ENCODE results near the gene TPCN1.

The TPCN1 gene

DNA sequence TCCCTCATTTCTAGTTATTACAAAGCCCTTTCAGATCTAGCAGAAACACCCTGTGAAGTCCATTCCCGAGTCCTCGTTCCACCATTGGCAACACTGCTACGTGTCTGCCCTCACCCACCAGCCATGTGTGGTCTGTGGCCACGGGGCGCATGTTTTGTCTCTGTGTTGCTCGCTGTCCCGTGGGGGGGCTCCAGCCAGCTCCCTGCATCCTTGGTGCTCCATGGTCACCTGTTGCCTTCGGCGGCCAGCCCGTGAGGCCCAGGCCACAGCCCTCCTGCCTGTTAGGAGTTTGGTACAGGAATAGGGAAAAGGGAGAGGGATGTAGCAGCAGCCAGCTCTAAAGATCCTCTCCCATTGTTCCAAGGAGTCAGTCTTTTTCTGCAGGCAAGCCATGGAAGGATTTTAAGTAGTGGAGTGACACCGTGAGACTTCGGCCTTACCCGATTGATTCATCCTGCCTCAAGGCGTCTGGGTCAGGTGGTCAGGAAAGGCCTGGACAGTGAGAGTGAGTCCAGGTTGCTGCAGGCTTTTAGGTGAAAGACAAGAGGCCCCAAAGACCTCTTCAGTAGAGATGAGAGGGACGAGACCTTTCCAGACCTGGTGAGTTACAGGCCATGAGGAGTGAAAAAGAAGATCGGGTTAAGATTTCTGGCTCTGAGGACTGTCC, 30.3 kb downstream of the TPCN1 start:
- DNase-seq (ENCODE audit: low read depth): no peak
- TF ChIP-seq, protein P1, sequence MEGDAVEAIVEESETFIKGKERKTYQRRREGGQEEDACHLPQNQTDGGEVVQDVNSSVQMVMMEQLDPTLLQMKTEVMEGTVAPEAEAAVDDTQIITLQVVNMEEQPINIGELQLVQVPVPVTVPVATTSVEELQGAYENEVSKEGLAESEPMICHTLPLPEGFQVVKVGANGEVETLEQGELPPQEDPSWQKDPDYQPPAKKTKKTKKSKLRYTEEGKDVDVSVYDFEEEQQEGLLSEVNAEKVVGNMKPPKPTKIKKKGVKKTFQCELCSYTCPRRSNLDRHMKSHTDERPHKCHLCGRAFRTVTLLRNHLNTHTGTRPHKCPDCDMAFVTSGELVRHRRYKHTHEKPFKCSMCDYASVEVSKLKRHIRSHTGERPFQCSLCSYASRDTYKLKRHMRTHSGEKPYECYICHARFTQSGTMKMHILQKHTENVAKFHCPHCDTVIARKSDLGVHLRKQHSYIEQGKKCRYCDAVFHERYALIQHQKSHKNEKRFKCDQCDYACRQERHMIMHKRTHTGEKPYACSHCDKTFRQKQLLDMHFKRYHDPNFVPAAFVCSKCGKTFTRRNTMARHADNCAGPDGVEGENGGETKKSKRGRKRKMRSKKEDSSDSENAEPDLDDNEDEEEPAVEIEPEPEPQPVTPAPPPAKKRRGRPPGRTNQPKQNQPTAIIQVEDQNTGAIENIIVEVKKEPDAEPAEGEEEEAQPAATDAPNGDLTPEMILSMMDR (IDR thresholded peaks at IDR 0.05; ENCODE audit: control insufficient read depth, extremely low read depth, insufficient read depth): no peak
- H3K4me3 ChIP-seq (ENCODE audit: low read depth, low read length): no peak overlapping the region

DNA sequence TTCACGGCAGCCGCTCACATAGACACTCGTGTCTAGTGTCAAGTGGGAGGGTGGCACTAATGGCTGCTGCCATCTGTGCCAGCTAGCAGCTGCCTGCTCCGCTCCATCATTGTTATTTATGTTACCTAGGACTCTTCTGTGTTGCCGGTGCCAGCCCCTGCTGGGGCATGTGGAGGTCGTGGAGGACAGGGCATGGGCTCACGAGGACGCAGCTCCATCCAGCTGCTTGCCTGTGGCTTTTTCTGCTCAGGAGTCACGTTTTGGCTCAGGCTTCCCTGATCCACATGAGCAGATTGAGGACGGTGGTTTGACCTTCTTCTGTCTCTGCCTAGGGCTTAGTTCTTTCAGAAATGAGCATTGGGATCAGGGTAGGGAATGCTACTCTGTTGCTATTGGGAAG, 31.2 kb downstream of the TPCN1 start:
- TF ChIP-seq, protein P1 (IDR thresholded peaks at IDR 0.05; ENCODE audit: control insufficient read depth, extremely low read depth, insufficient read depth): no peak
- DNase-seq (ENCODE audit: low read depth): no peak
- no peak overlapping the region for H3K4me3 ChIP-seq (ENCODE audit: low read depth, low read length)

DNA sequence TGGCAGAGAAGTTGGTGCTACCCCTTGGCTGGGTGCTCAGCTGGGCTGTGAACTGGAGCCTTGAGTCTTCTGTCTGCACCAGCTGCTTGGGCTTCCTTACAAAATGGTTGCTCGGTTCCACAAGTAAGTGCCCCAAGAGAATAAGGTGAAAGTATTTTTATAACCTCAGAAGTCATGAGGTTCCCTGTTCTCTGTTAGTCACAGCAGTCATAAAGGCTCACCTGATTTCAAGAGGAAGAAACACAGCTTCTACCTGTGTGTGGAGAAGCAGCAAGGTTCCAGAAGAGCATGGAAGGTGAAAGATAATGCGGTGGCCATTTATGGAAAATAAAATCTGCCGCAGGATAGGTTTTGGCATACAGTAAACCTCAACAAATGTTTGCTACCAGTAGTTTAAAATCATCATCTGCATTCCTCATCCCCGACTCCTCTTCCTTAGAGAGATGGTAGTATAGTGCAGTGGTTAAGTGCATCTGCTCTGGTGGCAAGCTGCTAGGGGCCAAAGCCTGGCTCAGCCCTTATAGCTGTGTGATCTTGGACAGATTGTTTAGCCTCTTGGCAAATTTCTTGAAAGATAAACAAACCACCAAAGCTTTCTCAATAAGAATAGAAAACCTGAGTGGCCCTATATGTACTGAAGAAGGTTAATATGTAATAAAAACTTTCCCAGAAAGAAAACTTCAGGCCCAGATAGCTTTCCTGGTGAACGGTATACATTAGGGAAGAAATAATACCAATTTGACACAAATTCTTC, 32.4 kb downstream of the TPCN1 start:
- no peak overlapping the region for H3K4me3 ChIP-seq (ENCODE audit: low read depth, low read length)
- DNase-seq (ENCODE audit: low read depth): no peak
- TF ChIP-seq, protein P1 (IDR thresholded peaks at IDR 0.05; ENCODE audit: control insufficient read depth, extremely low read depth, insufficient read depth): no peak

DNA sequence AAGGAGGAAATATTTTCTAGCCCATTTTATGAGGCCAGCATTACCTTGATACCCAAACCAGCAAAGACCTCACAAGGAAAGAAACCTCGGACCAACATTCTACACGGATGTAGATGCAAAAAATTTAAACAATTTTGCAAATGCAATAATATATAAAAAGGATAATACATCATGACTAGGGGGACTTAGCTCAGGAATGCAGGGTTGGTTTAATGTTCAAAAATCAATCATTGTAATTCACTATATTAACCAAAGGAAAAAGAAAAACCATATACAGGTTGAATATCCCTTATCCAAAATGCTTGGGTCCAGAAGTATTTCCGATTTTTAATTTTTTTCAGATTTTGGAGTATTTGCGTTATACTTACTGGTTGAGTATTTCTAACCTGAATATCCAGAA, 33.0 kb downstream of the TPCN1 start:
- DNase-seq (ENCODE audit: low read depth): no peak
- no peak overlapping the region for H3K4me3 ChIP-seq (ENCODE audit: low read depth, low read length)
- TF ChIP-seq, protein P1 (IDR thresholded peaks at IDR 0.05; ENCODE audit: control insufficient read depth, extremely low read depth, insufficient read depth): no peak

DNA sequence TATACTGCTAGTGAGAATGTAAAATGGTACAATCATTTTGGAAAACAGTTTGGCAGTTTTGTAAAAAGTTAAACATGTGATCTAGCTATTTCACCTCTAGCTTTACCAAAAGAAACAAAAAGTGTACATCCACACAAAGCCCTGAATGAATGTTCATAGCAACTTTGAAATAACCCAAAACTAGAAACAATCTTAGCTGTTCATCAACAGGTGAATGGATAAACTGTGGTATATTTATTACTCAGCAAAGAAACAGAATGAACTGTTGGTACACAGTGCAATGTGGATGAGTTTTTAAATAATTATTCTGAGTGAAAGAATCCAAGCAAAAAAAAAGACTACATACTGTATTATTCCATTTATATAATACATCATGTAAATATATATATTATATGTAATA, 36.3 kb downstream of the TPCN1 start:
- no peak for DNase-seq (ENCODE audit: low read depth)
- no peak overlapping the region for H3K4me3 ChIP-seq (ENCODE audit: low read depth, low read length)
- TF ChIP-seq, protein P1 (IDR thresholded peaks at IDR 0.05; ENCODE audit: control insufficient read depth, extremely low read depth, insufficient read depth): no peak

DNA sequence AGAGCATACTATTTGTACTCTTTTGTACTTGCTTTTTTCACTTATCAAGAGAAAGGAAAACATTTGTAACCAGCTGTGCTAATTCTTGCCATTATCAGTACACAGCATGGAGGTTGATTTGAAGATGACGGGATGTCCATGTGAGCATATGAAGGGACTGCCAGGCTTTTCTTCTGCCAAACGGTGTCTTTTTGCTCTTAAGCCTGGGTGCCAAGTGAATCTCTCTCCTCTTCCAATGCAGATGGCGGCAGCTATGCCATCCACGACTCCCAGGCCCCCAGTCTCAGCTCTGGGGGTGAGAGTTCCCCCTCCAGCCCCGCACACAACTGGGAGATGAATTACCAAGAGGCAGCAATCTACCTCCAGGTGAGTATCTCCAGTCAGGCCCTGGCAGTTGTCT, 38.9 kb downstream of the TPCN1 start:
- TF ChIP-seq, protein P1 (IDR thresholded peaks at IDR 0.05; ENCODE audit: control insufficient read depth, extremely low read depth, insufficient read depth): no peak
- DNase-seq (ENCODE audit: low read depth): no peak
- H3K4me3 ChIP-seq (ENCODE audit: low read depth, low read length): no peak overlapping the region

Data from LNCaP clone FGC (cell line).